GM18498 (cell line): ENCODE measurements around the gene TRIP13.
"Not testable (repeated sequence)": the region's sequence is repeated elsewhere in the genome, so short reads cannot be mapped to it uniquely, and the experiment has no call there.

Experiments used
- ATAC-seq: cut with Tn5 transposase; IDR thresholded peaks from one replicate; pipeline ENCODE4 v1.9.1; 2021; ENCODE audit warnings: mild to moderate bottlenecking, moderate library complexity; ENCODE audit not compliant: unreplicated experiment

TRIP13 gene

DNA sequence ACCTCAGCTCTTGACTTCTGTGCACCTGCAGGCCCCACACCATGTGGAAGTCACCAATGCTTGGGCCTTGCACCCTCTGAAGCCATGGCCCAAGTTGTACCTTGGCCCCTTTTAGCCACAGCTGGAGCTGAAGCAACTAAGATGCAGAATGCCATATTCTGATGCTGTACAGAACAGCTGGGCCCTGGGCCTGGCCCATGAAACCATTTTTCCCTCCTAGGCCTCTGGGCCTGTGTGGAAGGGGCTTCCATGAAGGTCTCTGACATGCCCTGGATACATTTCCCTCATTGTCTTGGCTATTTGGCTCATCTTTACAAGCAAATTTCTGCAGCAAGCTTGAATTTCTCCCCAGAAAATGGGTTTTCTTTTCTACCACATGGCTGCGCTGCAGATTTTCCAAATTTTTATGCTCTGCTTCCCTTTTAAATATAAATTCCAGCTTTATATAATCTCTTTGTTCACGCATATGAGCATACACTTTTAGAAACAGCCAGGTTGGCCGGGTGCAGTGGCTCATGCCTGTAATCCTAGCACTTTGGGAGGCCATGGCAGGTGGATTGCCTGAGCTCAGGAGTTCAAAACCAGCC, 41.8 kb downstream of the TRIP13 start:
- not testable (repeated sequence) for ATAC-seq

DNA sequence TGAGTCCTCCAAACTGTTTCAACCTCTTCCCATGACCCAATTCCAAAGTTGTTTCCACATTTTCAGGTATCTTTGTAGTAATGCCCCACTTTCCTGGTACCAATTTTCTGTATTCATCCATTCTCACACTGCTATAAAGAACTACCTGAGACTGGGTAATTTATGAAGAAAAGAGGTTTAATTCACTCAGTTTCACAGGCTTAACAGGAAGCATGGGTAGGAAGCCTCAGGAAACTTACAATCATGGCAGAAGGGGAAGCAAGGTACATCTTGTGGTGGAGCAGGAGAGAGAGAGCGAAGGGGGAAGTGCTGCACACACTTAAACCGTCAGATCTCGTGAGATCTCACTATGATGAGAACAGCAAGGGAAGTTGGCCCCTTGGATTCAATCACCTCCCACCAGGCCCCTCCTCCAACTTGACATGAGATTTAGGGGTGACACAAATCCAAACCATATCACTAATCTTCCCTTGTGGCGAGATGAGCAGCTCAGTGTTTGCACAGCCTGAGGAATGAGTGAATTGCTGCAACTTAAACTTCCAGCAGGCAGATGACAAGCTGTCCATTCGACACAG, 42.9 kb downstream of the TRIP13 start:
- ATAC-seq: no peak

DNA sequence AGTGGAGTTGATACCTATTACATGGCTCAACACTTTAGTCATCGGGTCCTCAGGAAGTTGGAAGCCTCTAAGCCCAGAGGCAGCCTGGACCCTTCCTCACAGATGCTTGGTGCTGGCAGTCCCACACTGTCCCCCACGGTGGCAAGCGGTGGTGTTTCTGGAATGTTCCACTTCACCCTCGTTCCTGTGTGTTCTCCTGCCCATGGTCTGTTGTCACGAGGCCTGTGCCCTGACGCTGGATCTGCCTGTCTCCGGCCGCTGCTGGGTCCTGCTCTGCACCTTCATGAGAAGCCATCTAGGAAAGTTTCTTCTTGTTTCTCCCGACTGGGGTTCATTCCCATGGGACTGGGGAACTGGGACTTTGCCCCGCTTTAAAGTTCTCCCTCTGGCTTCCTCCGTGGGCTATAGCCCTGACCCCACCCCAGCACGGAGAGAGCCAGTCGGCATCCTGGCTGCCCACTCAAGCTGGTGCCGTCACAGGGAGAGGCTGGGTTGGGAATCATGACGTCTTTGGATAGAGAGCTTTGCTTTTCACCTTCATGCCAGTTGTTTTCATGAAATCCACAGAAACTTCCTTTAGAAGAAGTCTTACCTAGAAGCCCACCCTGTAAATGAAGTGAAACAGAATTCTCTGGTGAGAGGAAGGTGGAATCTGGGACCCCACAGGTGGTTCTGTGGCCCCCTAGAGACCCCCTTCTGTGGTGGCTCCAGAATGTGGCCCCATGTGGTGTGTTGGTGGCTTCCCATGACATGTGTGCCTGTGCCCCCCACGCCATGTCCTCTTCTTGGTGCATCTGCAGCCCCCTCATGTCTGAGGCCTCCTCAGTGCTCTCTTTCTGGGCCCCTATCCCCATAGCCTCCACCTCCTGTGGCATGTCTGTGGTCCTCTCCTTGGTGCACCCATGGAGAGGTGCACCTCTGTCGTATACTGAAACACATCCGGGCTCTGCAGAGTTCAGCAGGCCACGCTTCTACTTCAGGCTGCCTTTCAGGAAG, 43.8 kb downstream of the TRIP13 start:
- no peak for ATAC-seq

- no peak for ATAC-seq
These were observed 44.7 kb downstream of the TRIP13 start for GRCh38 chr5:937151-937924.

- ATAC-seq: no peak
These were observed 46.7 kb downstream of the TRIP13 start for GRCh38 chr5:939368-939767.

DNA sequence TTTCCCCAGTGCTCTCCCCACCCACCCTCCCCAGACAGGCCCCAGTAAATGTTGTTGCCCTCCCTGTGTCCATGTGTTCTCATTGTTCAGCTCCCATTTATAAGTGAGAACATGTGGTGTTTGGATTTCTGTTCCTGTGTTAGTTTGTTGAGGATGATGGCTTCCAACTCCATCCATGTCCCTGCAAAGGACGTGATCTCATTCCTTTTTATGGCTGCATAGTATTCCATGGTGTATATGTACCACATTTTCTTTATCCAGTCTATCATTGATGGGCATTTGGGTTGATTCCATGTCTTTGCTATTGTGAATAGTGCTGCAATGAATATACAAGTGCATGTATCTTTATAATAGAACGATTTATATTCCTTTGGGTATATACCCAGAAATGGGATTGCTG, 48.1 kb downstream of the TRIP13 start:
- not testable (repeated sequence) for ATAC-seq

GRCh38 chr5:943201-943917, 50.7 kb downstream of the TRIP13 start:
- ATAC-seq: no peak

DNA sequence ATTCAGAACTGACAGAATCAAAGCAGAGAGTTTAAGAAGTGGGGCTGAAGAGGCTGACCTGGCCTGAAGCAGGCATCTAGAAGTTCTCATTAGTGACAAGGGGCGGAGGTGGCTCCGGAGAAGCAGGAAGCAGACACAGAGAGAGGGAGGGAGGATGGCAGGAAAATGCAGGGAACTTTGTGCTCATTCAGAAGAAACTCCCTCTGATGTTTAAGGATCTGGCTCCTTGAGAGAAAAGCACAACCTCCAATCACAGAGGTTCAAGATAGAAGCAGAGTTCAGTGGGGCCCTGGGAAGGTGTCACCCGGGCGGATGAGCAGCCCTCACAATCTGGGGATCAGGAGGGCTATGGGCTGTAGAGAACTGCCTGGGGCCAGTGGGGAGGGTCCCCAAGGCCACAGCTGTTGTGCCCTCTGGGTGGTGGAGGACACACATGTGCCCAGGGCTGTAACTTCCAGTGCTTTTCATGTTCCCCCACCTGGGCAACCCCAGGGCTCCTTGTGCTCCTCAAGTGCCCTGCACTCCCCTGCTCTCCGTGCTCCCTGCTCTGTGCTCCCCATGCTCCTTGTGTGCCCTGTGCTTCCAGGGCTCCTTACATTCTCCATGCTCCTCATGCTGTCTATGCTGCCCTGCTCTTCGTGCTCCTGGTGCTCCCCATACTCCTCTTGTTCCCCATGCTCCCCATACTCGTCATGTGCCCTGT, 51.4 kb downstream of the TRIP13 start:
- no peak for ATAC-seq

GRCh38 chr5:944621-944927, 51.9 kb downstream of the TRIP13 start:
- no peak for ATAC-seq

- no peak for ATAC-seq
These were observed 52.5 kb downstream of the TRIP13 start for GRCh38 chr5:944992-945685.

GRCh38 chr5:945691-946551, 53.2 kb downstream of the TRIP13 start:
- ATAC-seq: no peak

GRCh38 chr5:946720-947625, 54.3 kb downstream of the TRIP13 start:
- no peak for ATAC-seq

- no peak for ATAC-seq
These were observed 55.2 kb downstream of the TRIP13 start for GRCh38 chr5:947626-948471.

DNA sequence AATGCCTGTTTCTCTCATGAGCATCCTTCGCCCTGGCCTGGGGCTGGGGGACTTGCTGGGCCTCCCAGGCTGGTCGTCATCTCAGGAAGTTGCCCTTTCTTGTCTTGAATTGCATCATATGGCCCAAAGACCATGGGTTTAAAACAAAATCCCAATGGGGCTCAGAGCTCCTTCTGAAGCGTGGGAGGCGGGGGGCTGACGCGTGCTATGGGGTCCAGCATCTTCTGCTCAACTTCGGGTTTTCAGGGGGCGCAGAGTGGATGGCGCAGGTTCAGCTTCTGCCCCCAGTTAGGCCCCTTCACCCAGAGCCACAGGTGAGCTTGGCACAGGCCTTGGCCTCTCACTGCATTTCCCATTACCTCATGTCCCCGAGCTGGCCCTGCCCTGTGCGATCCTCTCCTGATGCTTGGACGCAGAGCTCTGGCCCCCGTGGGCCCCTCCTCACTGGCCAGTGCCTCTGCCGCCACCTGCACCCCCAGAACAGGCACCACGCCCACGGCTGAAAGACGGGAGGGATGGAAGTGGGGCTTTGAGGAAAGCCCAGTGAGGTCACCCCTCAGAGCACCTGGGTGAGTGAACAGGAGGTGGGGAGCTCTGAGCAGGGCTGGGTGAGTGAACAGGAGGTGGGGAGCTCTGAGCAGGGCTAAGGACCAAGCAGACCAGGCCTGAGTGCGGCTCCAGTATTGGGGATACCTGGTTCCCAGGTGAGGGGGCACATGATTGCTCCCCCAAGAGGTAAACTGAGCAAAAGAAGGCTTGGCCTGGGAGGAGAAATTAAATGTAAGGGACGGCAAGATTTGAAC, 56.0 kb downstream of the TRIP13 start:
- ATAC-seq: no peak

- ATAC-seq: no peak
These were observed 56.5 kb downstream of the TRIP13 start for GRCh38 chr5:949275-949543.
